Measurements from ENCODE around the gene MAG.

GRCh38 chr19:35256566-35256965 is 35.4 kb upstream of the MAG start:
- TF ChIP-seq CTCF (IDR thresholded peaks at IDR 0.05) (no peak), POLR2A (IDR thresholded peaks at IDR 0.05) (no peak)

All from uterus (tissue), 2 donors.